ENCODE results near the gene MYOZ3.

GRCh38 chr5:150618163-150618562, 42.9 kb upstream of the MYOZ3 start:
- TF ChIP-seq CTCF (IDR thresholded peaks at IDR 0.05 in 4 of 5, conservative IDR thresholded peaks at IDR 0.05 in 1 of 5) (no peak), POLR2A (IDR thresholded peaks at IDR 0.05) (no peak)
